Stimulated activated CD4-positive, alpha-beta T cell treated with anti-CD3 and anti-CD28 coated beads, TNF-alpha, amount 100 ng/mL, for 1 hour (primary cell): Measurements from ENCODE around the gene SRSF2.
"Not testable (repeated sequence)": the region's sequence is repeated elsewhere in the genome, so short reads cannot be mapped to it uniquely, and the experiment has no call there.

ENCODE experiments used
- DNase-seq, 3 donors: peaks; one replicate each; pipeline ENCODE4 v3.0.0-alpha.2; 2020; ENCODE audit warnings: low read depth in 3 of 3, low spot score in 1 of 3

The SRSF2 gene

GRCh38 chr17:76739568-76740115 lies 2.5 kb upstream of the SRSF2 start:
- DNase-seq = not testable (repeated sequence)

- no peak for DNase-seq
Observed at GRCh38 chr17:76738468-76738850, 1.3 kb upstream of the SRSF2 start.

- DNase-seq = peak; percentile 77 to 82 (median 80)
Observed at GRCh38 chr17:76737676-76738467, 741 bp upstream of the SRSF2 start, which contains the start of gene MFSD11. TSS of gene MFSD11 (plus strand) at chr17:76738119. CDS start at chr17:76738353, 234 bp downstream.

- peak; percentile 17 to 60 (median 33) for DNase-seq
Observed at GRCh38 chr17:76736349-76737081, 616 bp downstream of the SRSF2 start.

GRCh38 chr17:76735586-76736348 lies 1.4 kb downstream of the SRSF2 start:
- no peak for DNase-seq

- DNase-seq = no peak
Observed at GRCh38 chr17:76735006-76735405, 2.1 kb downstream of the SRSF2 start.

GRCh38 chr17:76734080-76734840 lies 2.9 kb downstream of the SRSF2 start:
- DNase-seq = no peak

- no peak for DNase-seq
Observed at GRCh38 chr17:76733618-76733957, 3.5 kb downstream of the SRSF2 start.

- DNase-seq = no peak
Observed at GRCh38 chr17:76732734-76733617, 4.2 kb downstream of the SRSF2 start.

GRCh38 chr17:76731800-76732733 lies 5.1 kb downstream of the SRSF2 start:
- DNase-seq = not testable (repeated sequence)

GRCh38 chr17:76727745-76728456 lies 9.2 kb downstream of the SRSF2 start:
- DNase-seq = no peak

GRCh38 chr17:76726776-76727718 lies 10.1 kb downstream of the SRSF2 start, which contains the start of gene METTL23:
TSS of gene METTL23 (plus strand) at chr17:76726839. CDS start at chr17:76729711, 2,872 bp downstream.
- DNase-seq = peak; percentile 43 to 61 (median 53)

GRCh38 chr17:76726231-76726775 lies 10.8 kb downstream of the SRSF2 start, which contains the start of gene JMJD6:
TSS of gene JMJD6 (minus strand) at chr17:76726606. CDS start at chr17:76726475, 131 bp downstream.
- peak; percentile 85 to 90 (median 90) for DNase-seq

GRCh38 chr17:76725580-76726230 lies 11.4 kb downstream of the SRSF2 start:
- peak in 2 of 3 donors; percentile 25 to 60 for DNase-seq

- no peak for DNase-seq
Observed at GRCh38 chr17:76723812-76724211, 13.3 kb downstream of the SRSF2 start.

GRCh38 chr17:76722977-76723376 lies 14.2 kb downstream of the SRSF2 start:
- DNase-seq = not testable (repeated sequence)
